ENCODE data around the gene CLIP1.
"Not testable (repeated sequence)": the region's sequence is repeated elsewhere in the genome, so short reads cannot be mapped to it uniquely, and the experiment has no call there.

The CLIP1 gene

DNA sequence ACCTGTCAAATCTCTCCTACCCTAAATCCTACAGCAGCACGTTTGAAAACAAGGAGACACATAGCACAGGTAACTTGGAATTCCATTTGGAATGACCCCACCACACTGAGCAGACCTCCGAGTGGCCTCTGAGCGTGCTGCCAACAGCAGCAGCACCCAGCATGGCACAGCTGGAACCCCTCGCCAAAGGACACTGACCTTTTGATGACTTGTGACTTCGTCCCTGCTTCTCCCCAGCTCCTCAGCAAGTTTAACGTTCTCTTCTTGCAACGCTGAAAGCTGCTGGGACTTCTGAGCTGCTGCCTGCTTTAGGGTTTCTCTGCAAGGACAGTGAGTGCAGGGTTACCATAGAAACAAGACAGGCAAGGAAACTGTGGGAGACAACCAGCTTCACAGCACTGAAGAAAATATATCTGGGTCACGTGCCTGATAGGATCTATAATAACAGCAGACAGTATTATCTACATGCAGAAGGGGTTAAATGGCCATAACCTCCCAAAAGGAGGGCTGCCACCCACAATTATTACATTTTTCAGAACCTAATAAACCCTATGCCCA is 112.8 kb downstream of the CLIP1 start:
- DNase-seq: no peak

GRCh38 chr12:122308811-122309210 is 113.7 kb downstream of the CLIP1 start:
- DNase-seq: peak; percentile 46

GRCh38 chr12:122306407-122306806 is 116.1 kb downstream of the CLIP1 start:
- no peak for DNase-seq

DNA sequence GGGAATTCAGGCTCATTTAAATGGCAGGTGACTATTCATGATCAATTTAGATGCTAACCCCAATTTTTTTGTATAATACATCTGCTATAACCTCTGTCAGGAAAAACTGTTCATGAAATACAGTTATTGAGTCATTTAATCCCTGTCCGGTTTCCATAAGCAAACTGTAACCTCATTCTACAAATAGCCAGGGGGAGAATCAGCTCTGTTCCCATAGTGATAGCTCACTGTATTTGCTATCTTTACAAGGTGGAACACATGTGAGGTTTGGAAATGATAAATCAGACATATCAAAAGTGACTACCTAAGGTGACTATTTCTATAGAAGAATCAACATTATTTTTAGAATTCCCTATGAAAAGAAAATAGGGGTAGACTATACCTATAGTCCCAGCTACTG is 117.5 kb downstream of the CLIP1 start:
- no peak for DNase-seq

- no peak for DNase-seq
These were observed 119.4 kb downstream of the CLIP1 start for GRCh38 chr12:122303068-122303467.

DNA sequence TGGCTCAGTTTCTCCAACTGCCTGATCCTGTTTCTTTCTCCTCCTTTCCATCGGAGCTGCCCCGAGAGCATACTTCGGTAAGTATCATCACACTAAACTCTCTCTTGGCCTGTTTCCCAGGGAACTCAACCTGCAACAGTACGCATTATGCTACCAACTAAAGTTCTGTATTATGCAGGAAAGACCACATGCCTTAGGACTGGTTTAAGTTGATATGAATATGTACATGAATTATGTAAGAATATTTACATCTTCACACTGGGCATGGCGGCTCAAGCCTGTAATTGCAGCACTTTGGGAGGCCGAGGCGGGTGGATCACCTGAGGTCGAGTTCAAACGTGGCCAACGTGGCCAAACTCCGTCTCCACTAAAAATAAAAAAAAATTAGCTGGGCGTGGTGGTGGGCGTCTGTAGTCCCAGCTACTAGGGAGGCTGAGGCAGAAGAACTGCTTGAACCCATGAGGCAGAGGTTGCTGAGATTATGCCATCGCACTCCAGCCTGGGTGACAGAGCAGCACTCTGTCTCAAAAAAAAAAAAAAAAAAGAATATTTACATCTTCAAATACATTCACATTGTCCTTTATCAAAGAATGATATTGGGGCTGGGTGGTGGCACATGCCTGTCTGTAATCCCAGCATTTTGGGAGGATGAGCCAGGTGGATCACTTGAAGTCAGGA is 124.3 kb downstream of the CLIP1 start:
- DNase-seq: no peak

GRCh38 chr12:122297494-122297893 is 125.0 kb downstream of the CLIP1 start:
- DNase-seq: no peak

DNA sequence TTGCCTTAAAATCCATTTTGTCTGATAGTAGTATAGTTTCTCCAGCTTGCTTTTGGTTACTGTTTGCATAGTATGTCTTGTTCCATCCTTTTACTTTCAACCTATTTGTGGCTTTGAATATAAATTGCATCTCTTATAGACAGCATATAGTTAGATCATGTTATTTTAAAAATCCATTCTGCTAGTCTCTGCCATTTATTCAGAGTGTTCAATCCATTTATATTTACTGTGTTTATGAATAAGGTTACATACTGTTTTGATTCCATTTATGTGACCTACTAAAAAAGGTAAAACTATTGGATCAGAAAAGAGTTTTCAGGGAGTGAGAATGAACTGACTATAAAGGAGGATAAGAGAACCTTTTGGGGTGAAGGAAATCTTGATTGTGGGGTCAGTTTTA is 126.6 kb downstream of the CLIP1 start:
- no peak for DNase-seq

GRCh38 chr12:122293081-122293480 is 129.4 kb downstream of the CLIP1 start:
- DNase-seq: no peak

GRCh38 chr12:122291431-122291830 is 131.0 kb downstream of the CLIP1 start:
- DNase-seq: no peak

DNA sequence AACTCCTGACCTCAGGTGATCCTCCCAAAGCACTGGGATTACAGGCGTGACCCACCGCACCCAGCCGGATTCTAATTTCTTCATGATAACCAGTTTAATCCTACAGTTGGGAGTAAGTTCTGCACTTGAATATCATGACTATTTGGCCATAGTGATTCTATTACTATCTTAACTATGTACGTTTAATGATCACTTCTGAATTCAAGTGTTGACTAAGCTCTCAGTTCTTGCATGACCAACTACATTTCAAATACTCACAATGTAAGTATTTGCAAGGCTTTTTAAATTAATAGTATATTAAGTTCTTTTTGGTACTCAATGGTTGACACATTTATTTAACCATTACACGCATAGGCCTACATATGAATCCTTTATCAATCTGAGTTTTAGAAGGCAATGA is 138.8 kb downstream of the CLIP1 start:
- DNase-seq: no peak

DNA sequence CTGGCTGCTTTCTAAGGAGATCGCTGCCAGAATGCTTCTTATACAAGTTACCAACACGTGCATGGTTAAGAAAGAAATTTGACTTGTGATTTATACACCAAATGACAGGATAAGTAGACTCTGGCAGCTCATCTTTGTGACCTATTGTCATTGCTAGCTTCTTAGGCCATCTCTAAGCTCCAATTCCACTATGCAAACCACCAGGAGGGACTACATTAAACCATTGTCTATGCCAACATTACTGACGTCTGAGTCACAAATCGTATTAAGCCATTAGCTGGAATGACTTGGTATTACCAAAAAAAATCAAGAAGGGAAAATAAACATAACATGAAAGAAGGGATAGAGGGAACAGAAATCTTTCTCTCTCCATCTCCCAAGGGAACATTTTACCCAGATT is 140.4 kb downstream of the CLIP1 start:
- peak; percentile 69 for DNase-seq

- DNase-seq: no peak
These were observed 146.2 kb downstream of the CLIP1 start for GRCh38 chr12:122276242-122276641.

- DNase-seq: no peak
These were observed 147.0 kb downstream of the CLIP1 start for GRCh38 chr12:122275459-122275858.

GRCh38 chr12:122266230-122266901 is 156.1 kb downstream of the CLIP1 start, which contains the start of gene VPS33A:
TSS of gene VPS33A (minus strand) at chr12:122266494. CDS start at chr12:122266408, 86 bp downstream.
- DNase-seq: peak; percentile 95

DNA sequence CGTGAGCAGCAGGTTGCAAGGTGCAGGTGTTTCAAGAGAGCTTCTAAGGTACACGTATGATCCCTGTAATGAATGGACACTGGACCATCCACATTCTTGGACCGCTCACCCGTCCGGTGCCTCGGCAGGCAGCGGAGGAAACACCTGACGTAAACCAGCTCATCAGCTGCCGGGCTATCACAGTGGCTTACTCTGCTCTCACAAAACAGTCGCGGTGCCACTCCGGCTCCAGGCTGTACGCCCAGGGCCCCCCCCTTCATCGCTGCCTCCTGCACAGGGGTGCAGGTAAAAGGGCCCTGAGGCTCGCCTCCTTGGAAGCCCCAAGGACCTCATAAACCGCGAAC is 156.6 kb downstream of the CLIP1 start:
- DNase-seq: peak; percentile 18

DNA sequence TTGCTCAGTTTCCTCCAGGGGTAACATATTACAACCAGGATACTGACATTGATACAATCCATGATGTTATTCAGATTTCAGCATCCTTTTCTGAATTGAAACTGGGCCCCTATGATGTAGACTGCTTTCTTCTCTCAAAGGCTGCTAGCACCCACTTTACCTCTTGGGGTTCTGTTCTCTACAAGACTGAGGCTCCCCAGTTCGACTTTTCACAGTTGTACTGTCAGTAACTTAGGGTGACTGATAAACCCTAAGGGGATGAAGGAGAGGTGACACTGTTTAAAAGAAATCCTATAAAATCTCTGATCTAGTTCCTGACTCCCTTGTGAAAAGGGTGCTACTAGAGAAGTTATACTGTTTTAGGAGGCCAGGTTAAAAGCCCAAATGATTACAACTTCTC is 157.0 kb downstream of the CLIP1 start:
- DNase-seq: peak; percentile 1

- not testable (repeated sequence) for DNase-seq
These were observed 161.7 kb downstream of the CLIP1 start for GRCh38 chr12:122260735-122261134.

DNA sequence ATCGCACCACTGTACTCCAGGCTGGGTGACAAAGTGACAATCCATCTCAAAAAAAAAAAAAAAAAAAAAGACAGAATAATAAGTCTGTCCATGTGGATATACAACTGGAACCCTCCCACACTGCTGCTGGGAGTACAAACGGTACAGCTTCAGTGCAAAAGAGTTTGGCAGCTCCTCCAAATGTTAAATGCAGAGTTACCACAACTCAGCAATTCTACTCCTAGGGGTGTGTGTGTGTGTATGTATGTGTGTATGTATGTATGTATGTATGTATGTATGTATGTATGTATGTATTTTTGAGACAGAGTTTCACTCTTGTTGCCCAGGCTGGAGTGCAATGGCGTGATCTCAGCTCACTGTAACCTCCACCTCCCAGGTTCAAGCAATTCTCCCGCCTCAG is 163.5 kb downstream of the CLIP1 start:
- not testable (repeated sequence) for DNase-seq

DNA sequence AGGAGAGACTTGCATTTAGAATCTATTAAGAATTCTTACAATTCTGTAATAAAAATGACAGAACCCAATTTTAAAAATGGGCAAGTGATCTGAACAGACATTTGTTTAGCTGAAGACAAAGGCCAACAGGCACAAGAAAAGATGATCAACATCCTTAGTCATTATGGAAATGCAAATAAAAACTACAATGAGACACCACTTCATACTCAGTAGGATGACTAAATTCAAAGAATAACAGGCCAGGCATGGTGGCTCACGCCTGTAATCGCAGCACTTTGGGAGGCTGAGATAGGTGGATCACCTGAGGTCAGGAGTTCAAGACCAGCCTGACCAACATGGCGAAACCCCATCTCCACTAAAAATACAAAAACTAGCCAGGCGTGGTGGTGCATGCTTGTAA is 164.0 kb downstream of the CLIP1 start:
- not testable (repeated sequence) for DNase-seq

DNA sequence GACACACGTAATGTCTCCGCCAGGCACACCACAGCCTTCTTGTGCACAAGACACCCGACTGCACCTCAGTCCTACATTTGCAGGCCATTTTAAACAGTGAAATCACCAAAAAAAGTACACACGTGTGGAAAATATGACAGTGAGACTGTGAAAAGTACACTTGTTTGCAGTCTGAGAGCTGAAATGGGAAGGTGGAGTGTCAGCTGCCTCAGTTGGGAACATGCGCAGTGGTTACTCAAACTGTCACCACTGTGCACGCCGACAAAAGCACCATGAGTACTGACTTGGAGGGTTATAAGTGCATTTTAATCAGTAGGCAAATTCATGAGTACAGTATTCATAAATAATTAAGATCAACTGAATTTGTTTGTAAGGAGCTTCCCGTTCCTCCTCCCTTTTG is 171.9 kb downstream of the CLIP1 start:
- DNase-seq: no peak

DNA sequence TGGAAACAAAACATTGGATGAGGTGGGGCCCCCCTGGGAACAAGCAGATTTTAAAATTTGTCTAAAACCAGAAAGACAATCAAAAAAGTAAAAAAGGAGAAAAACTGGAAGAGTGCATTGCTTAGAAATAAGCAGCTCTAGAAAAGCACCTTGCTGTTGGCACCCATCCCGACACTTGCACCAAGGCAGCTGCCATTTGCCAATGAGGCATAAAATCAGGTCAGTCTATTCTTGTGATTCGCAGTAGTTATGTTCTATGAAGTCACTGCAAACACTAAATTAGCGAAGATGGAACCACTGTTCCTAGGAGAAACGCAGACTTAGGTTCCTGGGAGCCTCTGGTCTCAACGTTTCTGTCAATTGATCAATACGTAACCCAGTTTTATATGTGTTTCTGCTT is 172.4 kb downstream of the CLIP1 start:
- DNase-seq: no peak

DNA sequence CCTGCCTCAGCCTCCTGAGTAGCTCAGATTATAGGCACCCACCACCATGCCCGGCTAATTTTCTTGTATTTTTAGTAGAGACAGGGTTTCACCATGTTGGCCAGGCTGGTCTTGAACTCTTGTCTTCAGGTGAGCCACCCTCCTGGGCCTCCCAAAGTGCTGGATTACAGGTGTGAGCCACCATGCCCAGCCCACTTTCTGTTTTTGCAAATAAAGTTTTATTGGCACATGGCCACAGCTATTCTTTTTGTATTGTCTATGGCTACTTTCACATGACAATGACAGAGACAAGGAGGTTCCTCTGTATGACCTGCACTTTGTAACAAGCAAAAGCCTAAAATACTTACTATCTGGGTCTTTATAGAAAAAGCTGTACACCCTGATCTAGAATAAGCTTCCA is 176.9 kb downstream of the CLIP1 start:
- DNase-seq: no peak

GRCh38 chr12:122244565-122245371 is 177.7 kb downstream of the CLIP1 start:
- DNase-seq: no peak
